Smooth muscle cell of the umbilical artery (primary cell): ENCODE data around the gene RPRD1B. TPM values are rescaled to one million over a fixed set of nuclear protein-coding genes. Genes with fewer than 3 reads are reported as not detected.

ENCODE experiments used
- total RNA-seq: library from RNA; depleted of rRNA; stranded (reverse); fragments of >200 nt; gene quantifications from 2 replicates; pipeline ENCODE4 v1.2.3, GENCODE V29; 2014

The RPRD1B gene, protein sequence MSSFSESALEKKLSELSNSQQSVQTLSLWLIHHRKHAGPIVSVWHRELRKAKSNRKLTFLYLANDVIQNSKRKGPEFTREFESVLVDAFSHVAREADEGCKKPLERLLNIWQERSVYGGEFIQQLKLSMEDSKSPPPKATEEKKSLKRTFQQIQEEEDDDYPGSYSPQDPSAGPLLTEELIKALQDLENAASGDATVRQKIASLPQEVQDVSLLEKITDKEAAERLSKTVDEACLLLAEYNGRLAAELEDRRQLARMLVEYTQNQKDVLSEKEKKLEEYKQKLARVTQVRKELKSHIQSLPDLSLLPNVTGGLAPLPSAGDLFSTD
- 29.1 and 29.4 TPM in 2 replicates for total RNA-seq

GRCh38 chr20:38033330-38034107 is at the start of gene RPRD1B, which contains the start of gene TTI1:
RPRD1B (plus strand) TSS chr20:38033746; CDS start chr20:38033948, 202 bp downstream.
TTI1 (minus strand) TSS chr20:38033456; CDS start chr20:38013816, 19,640 bp downstream.

Other genes starting within 250 kb of the RPRD1B start
- 1.4 and 1.8 TPM in 2 replicates for gene VSTM2L, start 130.6 kb upstream of the RPRD1B start, total RNA-seq
- 15.4 and 23.1 TPM in 2 replicates for gene TTI1, start 290 bp upstream of the RPRD1B start, total RNA-seq
- 1,934 and 2,042 TPM in 2 replicates for gene TGM2, start 131.5 kb downstream of the RPRD1B start, total RNA-seq
- 0.65 and 1.5 TPM in 2 replicates for gene KIAA1755, start 227.0 kb downstream of the RPRD1B start, total RNA-seq